GM19397 (cell line): Measurements from ENCODE around the gene LMF1.

Source experiments
- ATAC-seq: cut with Tn5 transposase; IDR thresholded peaks from one replicate; pipeline ENCODE4 v1.9.1; 2021; ENCODE audit warnings: mild to moderate bottlenecking, moderate library complexity; ENCODE audit not compliant: unreplicated experiment

LMF1 gene

GRCh38 chr16:819336-820043 lies 151.3 kb downstream of the LMF1 start:
- ATAC-seq: no peak

DNA sequence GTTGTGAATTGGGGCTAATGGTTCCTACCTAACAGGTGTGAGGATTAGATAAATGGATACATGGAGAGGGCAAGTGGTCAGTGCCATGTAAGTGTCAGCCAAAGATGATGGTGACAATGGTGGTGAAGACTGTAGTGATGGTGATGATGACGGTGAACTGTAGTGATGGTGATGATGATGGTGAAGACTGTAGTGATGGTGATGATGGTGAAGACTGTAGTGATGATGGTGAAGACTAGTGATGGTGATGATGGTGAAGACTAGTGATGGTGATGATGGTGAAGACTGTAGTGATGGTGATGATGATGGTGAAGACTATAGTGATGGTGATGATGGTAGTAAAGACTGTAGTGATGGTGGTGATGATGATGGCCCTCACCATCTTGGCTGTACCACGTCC lies 152.2 kb downstream of the LMF1 start:
- no peak for ATAC-seq

DNA sequence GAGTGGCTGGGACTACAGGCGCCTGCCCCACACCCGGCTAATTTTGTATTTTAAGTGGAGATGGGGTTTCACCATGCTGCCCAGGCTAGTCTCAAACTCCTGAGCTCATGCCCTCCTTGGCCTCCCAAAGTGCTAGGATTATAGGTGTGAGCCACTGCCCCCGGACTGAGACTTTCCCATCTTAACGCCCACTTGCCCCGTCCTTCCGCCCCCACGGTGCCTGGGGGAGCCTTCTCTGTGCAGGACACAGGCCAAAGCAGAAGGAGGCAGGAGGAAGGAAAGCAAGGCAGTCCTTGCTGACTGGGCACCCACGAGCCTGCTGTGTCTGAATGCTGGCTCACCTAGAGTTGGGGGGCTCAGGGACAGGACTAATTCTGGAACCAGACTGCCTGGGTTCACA lies 152.7 kb downstream of the LMF1 start:
- no peak for ATAC-seq

GRCh38 chr16:817001-817906 lies 153.5 kb downstream of the LMF1 start:
- no peak for ATAC-seq

GRCh38 chr16:815861-816260 lies 154.9 kb downstream of the LMF1 start:
- ATAC-seq: no peak

- ATAC-seq: no peak
Observed at GRCh38 chr16:814974-815373, 155.8 kb downstream of the LMF1 start.

DNA sequence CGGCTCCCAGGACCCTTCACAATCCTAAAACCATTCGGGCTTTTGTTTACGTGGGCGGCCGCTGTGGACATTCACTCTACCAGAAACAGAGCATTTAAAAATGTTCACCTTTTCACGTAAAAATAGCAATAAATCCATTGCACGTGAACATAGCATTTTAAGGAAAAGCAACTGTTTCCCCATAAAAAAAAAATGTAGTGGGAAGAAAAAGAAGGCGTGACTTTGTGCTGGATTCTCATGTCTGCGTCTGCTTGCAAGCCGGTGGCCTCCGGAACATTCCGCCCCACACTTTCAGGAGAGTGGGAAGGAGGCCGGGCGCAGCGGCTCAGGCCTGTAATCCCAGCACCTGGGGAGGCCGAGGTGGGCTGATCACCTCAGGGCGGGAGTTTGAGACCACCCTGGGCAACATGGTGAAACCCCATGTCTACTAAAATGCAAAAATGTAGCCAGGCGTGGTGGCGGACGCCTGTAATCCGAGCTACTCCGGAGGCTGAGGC lies 156.8 kb downstream of the LMF1 start:
- ATAC-seq: no peak

DNA sequence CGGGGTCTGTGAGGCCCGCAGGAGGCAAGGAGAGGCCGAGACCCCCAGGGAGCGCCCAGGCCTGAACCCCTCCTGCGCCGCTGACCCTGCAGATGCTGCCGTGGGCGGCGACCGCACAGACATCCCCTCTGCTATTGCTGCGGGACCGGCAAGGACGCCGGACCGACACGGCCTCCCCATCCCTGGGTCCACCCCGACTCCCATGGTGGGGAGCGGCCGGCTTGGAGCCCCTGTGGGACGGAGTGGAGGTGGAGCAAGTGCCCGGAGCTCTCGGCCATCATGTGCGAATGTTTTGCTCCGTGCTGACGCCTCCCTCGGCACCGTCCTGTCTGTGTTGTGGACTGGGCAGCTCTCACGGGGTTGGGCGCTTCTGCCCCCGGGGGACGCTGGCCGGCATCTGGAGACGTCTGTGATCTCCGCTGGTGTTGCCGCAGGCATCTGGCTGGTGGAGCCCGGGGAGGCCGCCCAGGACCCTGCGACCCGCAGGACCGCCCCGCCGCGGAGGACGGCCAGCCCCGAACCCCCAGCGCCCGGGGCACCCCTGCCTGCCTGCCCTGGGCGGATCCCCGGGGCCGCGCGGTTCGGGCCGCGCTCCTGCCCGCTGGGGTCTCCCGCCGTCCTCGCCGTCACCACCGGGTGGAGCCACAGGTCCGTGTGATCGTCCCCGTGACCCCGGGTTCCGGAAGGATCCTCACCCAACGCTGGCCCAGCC lies 157.4 kb downstream of the LMF1 start:
- ATAC-seq: no peak

GRCh38 chr16:808085-808386 lies 162.7 kb downstream of the LMF1 start:
- no peak for ATAC-seq

- peak; percentile 92 for ATAC-seq
Observed at GRCh38 chr16:807347-808084, 163.3 kb downstream of the LMF1 start.

GRCh38 chr16:805474-805873 lies 165.3 kb downstream of the LMF1 start:
- ATAC-seq: no peak

DNA sequence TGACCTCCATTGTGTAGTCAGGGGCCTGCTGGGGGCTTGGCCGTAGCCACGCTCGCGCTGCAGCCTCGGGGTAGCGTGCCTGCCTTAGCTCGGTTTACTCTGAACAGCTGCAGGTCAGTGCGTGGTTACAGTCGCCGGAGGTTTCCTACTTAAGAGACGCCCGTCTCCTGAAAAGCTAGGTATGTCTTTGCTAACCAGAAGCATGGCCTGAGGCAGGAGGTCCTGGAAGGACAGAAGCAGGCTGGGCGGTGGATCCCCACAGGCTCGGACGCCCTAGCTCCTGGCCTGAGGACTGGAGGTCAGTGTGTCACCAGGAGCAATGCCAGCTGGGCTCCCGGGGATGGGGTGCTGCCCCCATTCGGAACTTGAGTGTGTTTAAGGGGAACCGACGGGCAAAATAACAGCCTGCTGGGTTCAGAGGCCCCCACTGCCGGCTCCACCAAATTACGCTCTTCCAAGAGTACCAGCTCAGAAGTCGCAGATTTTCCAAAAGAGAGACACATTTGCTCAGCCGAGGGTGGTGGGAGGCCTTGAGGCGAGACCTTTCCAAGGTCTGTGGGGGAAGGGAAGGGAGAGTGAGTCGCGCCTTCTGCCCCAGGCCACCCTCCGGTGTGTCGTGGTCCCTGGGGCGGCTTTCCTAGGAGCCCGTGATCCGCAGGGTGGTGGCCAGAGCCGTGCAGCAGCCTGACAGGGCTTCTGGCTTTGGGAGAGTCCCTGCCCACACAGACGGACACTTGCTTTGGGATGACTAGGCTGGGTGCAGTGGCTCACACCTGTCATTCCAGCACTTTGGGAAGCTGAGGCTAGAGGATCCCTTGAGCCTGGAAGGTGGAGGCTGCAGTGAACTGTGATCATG lies 166.4 kb downstream of the LMF1 start:
- no peak for ATAC-seq

DNA sequence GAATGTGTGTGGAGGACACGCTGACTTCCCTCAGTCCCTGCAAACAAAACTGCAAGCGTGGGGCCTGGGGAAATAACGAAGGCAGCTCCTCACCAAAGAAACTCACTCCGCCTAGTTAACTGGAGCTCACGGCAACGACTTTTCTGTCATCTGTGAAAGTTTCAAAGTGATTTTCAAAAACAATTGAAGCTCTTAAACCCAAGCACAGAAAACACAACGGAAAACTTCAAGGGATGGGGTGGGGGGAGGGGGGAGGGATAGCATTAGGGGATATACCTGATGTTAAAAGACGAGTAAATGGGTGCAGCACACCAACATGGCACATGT lies 167.1 kb downstream of the LMF1 start:
- ATAC-seq: no peak
